Sigmoid colon (tissue), 4 donors: ENCODE data around the gene CTNNA2.
"Not testable (repeated sequence)": the region's sequence is repeated elsewhere in the genome, so short reads cannot be mapped to it uniquely, and the experiment has no call there.

ENCODE experiments used
- CTCF ChIP-seq, 4 experiments: fragments of 450-650 bp in 3 of 4; fragments of 200-600 bp in 1 of 4; IDR thresholded peaks; one replicate each; pipeline ENCODE4 v1.5.1; 2016 to 2019; ENCODE audit warnings: antibody characterized with exemption in 4 of 4, mild to moderate bottlenecking in 3 of 4, moderate library complexity in 2 of 4
- EP300 ChIP-seq, 4 donors: sonication (generic); formaldehyde crosslinking; IDR thresholded peaks; one replicate each; pipeline ENCODE4 v1.6.1; 2017; ENCODE audit warnings: antibody characterized with exemption in 4 of 4
- POLR2A ChIP-seq, 2 donors: fragments of 450-650 bp; IDR thresholded peaks; one replicate each; pipeline ENCODE4 v1.6.1; 2016; ENCODE audit warnings: antibody characterized with exemption in 2 of 2, mild to moderate bottlenecking in 2 of 2, moderate library complexity in 2 of 2
- POLR2AphosphoS5 ChIP-seq, 4 donors: sonication (generic); formaldehyde crosslinking; IDR thresholded peaks; one replicate each; pipeline ENCODE4 v1.6.1; 2017; ENCODE audit warnings: antibody characterized with exemption in 4 of 4

- not testable (repeated sequence) for TF ChIP-seq POLR2A, CTCF, POLR2AphosphoS5, EP300 (IDR thresholded peaks at IDR 0.05)
Measured at GRCh38 chr2:80032684-80033083, 519.8 kb downstream of the CTNNA2 start.
